Lower leg skin (tissue), 3 donors: Measurements from ENCODE around the gene HDGFL2.

Experiments
- POLR2A ChIP-seq, 2 donors: fragments of 450-650 bp; IDR thresholded peaks; one replicate each; pipeline ENCODE4 v1.6.1; 2016 to 2017; ENCODE audit warnings: antibody characterized with exemption in 2 of 2, mild to moderate bottlenecking in 1 of 2, moderate library complexity in 1 of 2
- TF ChIP-seq, protein P1 (sequence below), 3 donors: fragments of 450-650 bp; IDR thresholded peaks; one replicate each; pipeline ENCODE4 v1.5.1; 2016; ENCODE audit warnings: antibody characterized with exemption in 3 of 3, mild to moderate bottlenecking in 3 of 3, moderate library complexity in 2 of 3

DNA sequence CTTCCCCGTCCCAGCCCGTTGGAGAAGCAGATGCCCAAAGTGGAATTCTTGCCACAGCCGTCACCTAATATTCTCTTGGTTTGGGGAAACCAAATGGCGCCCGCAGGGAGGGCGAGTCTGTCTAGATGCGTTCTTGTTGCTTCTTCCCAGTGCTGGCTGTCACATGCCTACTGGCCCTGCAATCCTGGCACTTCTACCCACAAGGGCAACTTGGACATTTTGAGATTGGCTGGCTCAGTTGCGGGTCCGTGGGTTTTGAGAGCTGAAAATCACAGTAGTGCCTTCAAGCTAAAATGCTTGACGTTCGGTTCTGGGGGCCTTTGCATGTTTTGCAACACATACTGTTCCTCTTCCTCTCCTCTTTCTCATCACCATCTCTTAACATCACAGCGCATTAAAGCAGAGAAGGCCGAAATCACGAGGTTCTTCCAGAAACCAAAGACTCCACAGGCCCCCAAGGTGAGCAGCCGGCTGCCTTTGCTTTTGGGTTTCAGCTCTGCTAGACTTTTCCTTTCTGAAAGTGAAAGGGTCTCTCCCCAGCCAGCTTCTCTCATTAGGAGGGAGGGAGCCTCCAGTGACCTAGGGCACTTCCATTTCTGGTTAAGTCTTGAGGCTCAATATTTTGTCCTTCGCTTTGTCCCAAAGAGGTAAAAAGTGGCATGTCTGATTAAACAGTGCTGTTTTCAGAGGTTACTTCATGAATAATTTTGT is 48.5 kb upstream of the HDGFL2 start:
- no peak for TF ChIP-seq POLR2A (IDR thresholded peaks at IDR 0.05)
- TF ChIP-seq, protein P1, sequence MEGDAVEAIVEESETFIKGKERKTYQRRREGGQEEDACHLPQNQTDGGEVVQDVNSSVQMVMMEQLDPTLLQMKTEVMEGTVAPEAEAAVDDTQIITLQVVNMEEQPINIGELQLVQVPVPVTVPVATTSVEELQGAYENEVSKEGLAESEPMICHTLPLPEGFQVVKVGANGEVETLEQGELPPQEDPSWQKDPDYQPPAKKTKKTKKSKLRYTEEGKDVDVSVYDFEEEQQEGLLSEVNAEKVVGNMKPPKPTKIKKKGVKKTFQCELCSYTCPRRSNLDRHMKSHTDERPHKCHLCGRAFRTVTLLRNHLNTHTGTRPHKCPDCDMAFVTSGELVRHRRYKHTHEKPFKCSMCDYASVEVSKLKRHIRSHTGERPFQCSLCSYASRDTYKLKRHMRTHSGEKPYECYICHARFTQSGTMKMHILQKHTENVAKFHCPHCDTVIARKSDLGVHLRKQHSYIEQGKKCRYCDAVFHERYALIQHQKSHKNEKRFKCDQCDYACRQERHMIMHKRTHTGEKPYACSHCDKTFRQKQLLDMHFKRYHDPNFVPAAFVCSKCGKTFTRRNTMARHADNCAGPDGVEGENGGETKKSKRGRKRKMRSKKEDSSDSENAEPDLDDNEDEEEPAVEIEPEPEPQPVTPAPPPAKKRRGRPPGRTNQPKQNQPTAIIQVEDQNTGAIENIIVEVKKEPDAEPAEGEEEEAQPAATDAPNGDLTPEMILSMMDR (IDR thresholded peaks at IDR 0.05): no peak
